ENCODE results near the gene CCDC88A.
"Not testable (repeated sequence)": the region's sequence is repeated elsewhere in the genome, so short reads cannot be mapped to it uniquely, and the experiment has no call there.

Gene CCDC88A, protein sequence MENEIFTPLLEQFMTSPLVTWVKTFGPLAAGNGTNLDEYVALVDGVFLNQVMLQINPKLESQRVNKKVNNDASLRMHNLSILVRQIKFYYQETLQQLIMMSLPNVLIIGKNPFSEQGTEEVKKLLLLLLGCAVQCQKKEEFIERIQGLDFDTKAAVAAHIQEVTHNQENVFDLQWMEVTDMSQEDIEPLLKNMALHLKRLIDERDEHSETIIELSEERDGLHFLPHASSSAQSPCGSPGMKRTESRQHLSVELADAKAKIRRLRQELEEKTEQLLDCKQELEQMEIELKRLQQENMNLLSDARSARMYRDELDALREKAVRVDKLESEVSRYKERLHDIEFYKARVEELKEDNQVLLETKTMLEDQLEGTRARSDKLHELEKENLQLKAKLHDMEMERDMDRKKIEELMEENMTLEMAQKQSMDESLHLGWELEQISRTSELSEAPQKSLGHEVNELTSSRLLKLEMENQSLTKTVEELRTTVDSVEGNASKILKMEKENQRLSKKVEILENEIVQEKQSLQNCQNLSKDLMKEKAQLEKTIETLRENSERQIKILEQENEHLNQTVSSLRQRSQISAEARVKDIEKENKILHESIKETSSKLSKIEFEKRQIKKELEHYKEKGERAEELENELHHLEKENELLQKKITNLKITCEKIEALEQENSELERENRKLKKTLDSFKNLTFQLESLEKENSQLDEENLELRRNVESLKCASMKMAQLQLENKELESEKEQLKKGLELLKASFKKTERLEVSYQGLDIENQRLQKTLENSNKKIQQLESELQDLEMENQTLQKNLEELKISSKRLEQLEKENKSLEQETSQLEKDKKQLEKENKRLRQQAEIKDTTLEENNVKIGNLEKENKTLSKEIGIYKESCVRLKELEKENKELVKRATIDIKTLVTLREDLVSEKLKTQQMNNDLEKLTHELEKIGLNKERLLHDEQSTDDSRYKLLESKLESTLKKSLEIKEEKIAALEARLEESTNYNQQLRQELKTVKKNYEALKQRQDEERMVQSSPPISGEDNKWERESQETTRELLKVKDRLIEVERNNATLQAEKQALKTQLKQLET (N-terminal part only)

DNA sequence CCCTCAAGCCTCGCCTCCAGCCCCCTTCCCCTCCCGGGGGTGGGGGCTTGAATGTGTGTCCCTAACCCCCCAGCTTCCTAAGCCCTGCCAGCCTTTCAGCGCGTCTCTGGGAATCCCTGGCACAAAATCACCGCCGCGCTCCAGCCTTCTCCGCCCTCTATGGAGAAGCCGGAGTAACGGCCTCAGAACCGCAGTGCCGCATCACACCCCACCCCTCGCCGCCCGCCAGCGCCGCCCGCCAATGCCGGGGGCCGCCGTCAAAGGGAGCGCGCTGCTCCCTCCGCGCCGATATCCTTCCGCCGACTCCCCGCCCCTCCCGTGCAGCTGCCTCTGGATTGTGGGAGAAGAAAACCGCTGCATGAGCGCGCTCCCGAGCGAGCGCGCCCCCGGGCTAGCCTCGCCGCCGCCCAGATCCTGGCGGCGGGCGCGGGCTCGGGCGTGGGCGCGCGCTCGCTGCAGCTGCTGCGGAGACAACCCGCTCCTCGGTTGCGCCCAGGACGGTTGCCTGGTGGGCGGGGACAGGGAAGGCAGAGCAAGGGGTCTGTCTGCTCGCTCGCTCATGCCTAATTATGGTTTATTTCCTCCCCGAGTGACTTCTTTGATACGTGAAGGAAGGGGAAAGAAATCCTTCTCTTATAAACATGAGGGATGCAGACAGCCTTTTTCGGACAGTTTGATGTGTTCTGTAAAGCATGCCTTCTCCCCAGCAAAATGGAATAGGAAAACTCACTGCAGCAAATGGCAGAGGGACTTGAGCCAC is at the start of gene CCDC88A:
Gene CCDC88A, minus strand, starts transcription at position 178 of the 760 bp plus-strand sequence. CDS start 777 bp downstream, outside the sequence.
- DNase-seq = peak; percentile 99
- peak; percentile 75 for TF ChIP-seq POLR2A (IDR thresholded peaks at IDR 0.05; ENCODE audit: low read length)
- no peak for TF ChIP-seq GATA1 (IDR thresholded peaks at IDR 0.05; ENCODE audit: low read depth, low read length)

- TF ChIP-seq POLR2A (IDR thresholded peaks at IDR 0.05; ENCODE audit: low read length) (no peak), GATA1 (IDR thresholded peaks at IDR 0.05; ENCODE audit: low read depth, low read length) (no peak)
- no peak for DNase-seq
These were observed 42.0 kb upstream of the CCDC88A start for GRCh38 chr2:55461679-55462078.

DNA sequence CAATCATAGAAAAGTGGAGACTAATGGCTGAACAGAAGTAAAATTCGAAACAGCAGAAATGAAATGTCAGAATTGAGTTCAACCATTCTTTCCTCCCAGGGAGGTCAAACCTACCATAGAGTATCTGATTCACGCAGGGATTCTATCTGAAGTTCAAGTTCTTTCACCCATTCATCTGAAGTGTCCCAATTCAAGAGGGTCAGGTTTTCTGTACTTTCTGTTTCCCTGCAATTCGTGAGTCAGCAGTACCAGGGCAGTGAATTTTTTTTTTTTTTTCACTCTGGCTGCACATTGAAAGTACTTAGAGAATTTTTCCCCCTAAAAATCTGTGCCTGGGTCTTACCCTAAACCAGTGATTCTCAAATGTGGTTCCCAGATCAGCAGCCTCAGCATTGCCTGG is 40.9 kb upstream of the CCDC88A start:
- peak in 1 of 2 experiments; percentile 9 for DNase-seq
- TF ChIP-seq GATA1 (IDR thresholded peaks at IDR 0.05; ENCODE audit: low read depth, low read length) = no peak
- TF ChIP-seq POLR2A (IDR thresholded peaks at IDR 0.05; ENCODE audit: low read length) = no peak

DNA sequence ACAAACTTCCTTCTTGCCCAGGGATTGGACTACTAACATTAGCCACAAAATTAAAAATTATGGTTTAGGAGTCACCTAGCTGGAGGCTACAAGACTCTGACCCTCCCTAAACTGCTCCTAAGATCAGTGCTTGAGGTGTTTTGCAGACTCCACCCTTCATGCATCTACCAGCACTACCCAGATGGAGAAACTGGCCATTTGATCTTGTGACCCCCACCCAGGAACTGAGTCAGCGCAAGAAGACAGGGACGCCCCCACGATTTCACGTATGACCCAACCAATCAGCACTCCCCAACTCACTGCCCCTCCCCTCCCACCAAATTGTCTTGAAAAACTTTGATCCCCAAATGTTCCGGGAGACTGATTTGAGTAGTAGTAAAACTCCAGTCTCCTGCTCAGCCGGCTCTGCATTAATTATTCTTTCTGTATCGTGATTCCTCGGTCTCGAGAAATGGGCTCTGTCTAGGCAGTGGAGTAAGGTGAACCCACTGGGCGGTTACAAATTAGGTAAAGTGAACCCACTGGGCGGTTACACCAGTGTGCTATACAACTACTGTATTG is 40.1 kb upstream of the CCDC88A start:
- TF ChIP-seq POLR2A (IDR thresholded peaks at IDR 0.05; ENCODE audit: low read length) = no peak
- no peak for TF ChIP-seq GATA1 (IDR thresholded peaks at IDR 0.05; ENCODE audit: low read depth, low read length)
- DNase-seq = no peak

GRCh38 chr2:55459279-55459678 is 39.6 kb upstream of the CCDC88A start:
- DNase-seq = peak in 1 of 2 experiments; percentile 20
- no peak for TF ChIP-seq GATA1 (IDR thresholded peaks at IDR 0.05; ENCODE audit: low read depth, low read length)
- no peak for TF ChIP-seq POLR2A (IDR thresholded peaks at IDR 0.05; ENCODE audit: low read length)

DNA sequence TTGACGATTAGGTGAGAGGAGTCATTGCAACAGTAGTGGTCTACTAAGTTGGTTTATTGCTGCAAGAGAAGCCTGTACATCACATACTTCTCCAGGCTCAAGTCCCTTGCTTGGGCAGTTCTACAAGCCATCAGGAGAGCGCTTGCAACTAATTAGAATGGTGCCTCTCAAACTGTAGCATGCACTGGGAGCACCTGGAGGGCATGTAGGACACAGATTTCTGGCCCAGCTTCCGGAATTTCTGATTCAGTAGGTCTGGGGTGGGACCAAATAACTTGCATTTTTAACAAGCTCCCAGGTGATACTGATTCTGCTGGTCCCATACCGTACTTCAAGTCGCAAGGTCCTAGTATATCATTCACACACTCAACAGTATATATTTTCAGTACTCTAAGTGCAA is 34.5 kb upstream of the CCDC88A start:
- TF ChIP-seq GATA1 (IDR thresholded peaks at IDR 0.05; ENCODE audit: low read depth, low read length) = no peak
- no peak for DNase-seq

- DNase-seq = no peak
- no peak for TF ChIP-seq POLR2A (IDR thresholded peaks at IDR 0.05; ENCODE audit: low read length)
- TF ChIP-seq GATA1 (IDR thresholded peaks at IDR 0.05; ENCODE audit: low read depth, low read length) = no peak
These were observed 33.2 kb upstream of the CCDC88A start for GRCh38 chr2:55452879-55453278.

GRCh38 chr2:55451699-55452098 is 32.0 kb upstream of the CCDC88A start:
- TF ChIP-seq POLR2A (IDR thresholded peaks at IDR 0.05; ENCODE audit: low read length) (no peak), GATA1 (IDR thresholded peaks at IDR 0.05; ENCODE audit: low read depth, low read length) (no peak)
- DNase-seq = no peak

- not testable (repeated sequence) for DNase-seq
These were observed 30.4 kb upstream of the CCDC88A start for GRCh38 chr2:55450014-55450413.

- not testable (repeated sequence) for DNase-seq
These were observed 22.5 kb upstream of the CCDC88A start for GRCh38 chr2:55442045-55442760.

DNA sequence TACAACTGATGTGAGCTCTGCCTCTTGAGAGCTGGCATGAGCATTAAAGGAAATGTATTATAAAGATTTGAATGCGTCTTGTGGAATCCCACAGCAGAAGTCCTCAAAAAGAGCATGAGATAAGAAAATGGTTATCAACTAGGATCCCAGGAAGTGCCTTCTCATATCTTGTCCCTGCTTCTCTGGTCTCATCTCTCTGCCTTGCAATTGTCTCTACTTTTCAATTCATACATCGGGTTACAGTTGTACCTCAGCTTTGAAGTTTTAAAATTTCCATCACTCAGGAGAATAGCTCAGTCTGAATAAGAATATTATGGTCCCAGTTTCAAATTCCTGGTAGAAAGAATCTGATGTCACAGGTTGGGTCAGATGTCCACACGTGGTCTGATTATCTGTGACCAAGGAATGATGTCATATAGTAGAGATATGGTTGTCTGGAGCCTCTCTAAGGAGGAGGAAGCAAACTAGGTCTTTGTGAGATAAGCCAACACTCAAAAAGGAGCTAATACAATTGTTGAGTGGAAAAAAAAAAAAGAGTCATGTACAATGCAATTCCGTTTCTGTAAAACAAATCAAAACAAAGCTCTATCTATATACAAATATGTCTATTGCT is 21.7 kb upstream of the CCDC88A start:
- DNase-seq = peak in 1 of 2 experiments; percentile 6
- TF ChIP-seq POLR2A (IDR thresholded peaks at IDR 0.05; ENCODE audit: low read length) (no peak), GATA1 (IDR thresholded peaks at IDR 0.05; ENCODE audit: low read depth, low read length) (no peak)

DNA sequence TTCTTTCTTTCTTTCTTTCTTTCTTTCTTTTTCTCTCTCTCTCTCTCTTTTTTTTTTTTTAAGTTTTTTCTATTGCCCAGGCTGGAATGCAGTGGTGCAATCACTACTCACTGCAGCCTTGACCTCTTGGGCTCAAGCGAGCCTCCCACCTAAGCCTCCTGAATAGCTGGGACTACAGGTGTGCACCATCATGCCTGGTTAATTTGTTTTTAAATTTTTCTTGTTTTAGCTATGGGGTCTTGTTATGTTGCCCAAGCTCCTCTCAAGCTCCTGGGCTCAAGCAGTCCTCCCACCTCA is 19.4 kb upstream of the CCDC88A start:
- DNase-seq = no peak
- TF ChIP-seq POLR2A (IDR thresholded peaks at IDR 0.05; ENCODE audit: low read length) = no peak
- no peak for TF ChIP-seq GATA1 (IDR thresholded peaks at IDR 0.05; ENCODE audit: low read depth, low read length)
